ENCODE data around the gene CD36. TPM values are rescaled to one million over a fixed set of nuclear protein-coding genes. Genes with fewer than 3 reads are reported as not detected.

CD36 gene
- total and polyA plus RNA-seq, 2 donors (not counting 3 experiments of a cell fraction or from before 2014, with no cell fraction given), result 0.58 to 0.87 TPM

DNA sequence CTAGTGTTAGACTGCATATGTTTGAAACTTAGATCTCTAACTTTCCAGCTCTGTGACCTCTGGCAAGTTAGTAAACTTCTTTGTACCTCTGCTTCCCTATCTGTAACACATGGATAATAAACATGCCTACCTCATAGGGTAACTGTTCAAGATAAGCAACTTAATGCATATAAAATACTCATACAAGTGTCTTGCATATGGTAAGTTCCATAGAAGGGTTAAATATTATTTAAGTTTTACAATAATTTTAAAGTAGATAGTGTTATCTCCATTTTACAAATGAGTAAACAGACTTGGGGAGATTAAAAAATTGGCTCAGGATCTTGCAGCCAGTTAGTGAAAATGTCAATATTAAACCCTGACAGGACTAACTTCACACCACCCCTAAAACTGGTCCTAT lies 30.1 kb upstream of the CD36 start:
- ChIA-PET CTCF (interaction anchor here (1.6 kb wide), 1 partner anchor 10 kb away, joined by 4 read pairs; no protein-coding TSS in a partner anchor), POLR2A (no interaction called here)
- Histone ChIP-seq H3K9me3 (replicated peaks; ENCODE audit: control insufficient read depth, insufficient read depth, low read length) (no peaks in the 10 kb centered on the region), H2AFZ (ENCODE audit: low read depth, low read length) (no peak overlapping the region), H3K4me2 (ENCODE audit: insufficient read depth, low read length) (no peak overlapping the region), H3K9me1 (replicated peaks; ENCODE audit: control insufficient read depth, extremely low read depth, insufficient read depth, low read length) (no peaks in the 10 kb centered on the region), H3K4me3 (replicated peaks in 1 of 3; ENCODE audit: insufficient read depth in 1 of 3, low read depth in 1 of 3, low read length in 3 of 3) (no peak overlapping the region), H4K20me1 (replicated peaks; ENCODE audit: control insufficient read depth, extremely low read depth, insufficient read depth, low read length) (no peaks in the 10 kb centered on the region), H3K4me1 (ENCODE audit: control insufficient read depth, extremely low read depth, insufficient read depth, low read length) (peaks cover 2% of the 10 kb centered on the region), H3K27ac (ENCODE audit: insufficient read depth, low read depth, low read length) (no peak overlapping the region), H3K79me2 (ENCODE audit: control insufficient read depth, insufficient read depth, low read length) (no peaks in the 10 kb centered on the region), H3K27me3 (ENCODE audit: control insufficient read depth in 2 of 2, insufficient read depth in 2 of 2, low read length in 2 of 2) (peaks cover 0 to 1% of the 10 kb centered on the region in 2 experiments), H3K9ac (replicated peaks; ENCODE audit: extremely low read depth, insufficient read depth, low read length) (no peak overlapping the region), H3K36me3 (ENCODE audit: control insufficient read depth in 2 of 2, extremely low read depth in 1 of 2, insufficient read depth in 2 of 2, low read length in 2 of 2) (no peaks in the 10 kb centered on the region)
- FAIRE-seq, result no peak
- no TSS peak for BruUV-seq (replicated peaks)
- dilution Hi-C loops (cut with MboI; ENCODE audit: extremely low pct_ligation_motif_present, low sequenced_read_pairs) (no loop called here), intact Hi-C loops (cut with micrococcal nuclease) (no loop called here)
- DNase-seq (ENCODE audit: low read depth, low spot score), result no peak
- TF ChIP-seq GATA2 (IDR thresholded peaks at IDR 0.05; ENCODE audit: insufficient read depth, insufficient read length, low read depth, low read length) (no peak), POLR2A (IDR thresholded peaks at IDR 0.05; ENCODE audit: low read depth, low read length) (no peak), CTCF (IDR thresholded peaks at IDR 0.05; ENCODE audit: extremely low read depth in 1 of 2, insufficient read depth in 1 of 2, low read depth in 1 of 2, low read length in 2 of 2) (no peak), POLR2AphosphoS5 (IDR thresholded peaks at IDR 0.05; ENCODE audit: insufficient read depth, low read depth, low read length) (no peak), EZH2 (IDR thresholded peaks at IDR 0.05; ENCODE audit: borderline replicate concordance, low read depth, low read length, severe bottlenecking) (no peak), MYC (IDR thresholded peaks at IDR 0.05; ENCODE audit: low read depth, low read length) (no peak), JUN (IDR thresholded peaks at IDR 0.05; ENCODE audit: borderline replicate concordance, insufficient read depth, insufficient read length, low read depth) (no peak), FOS (IDR thresholded peaks at IDR 0.05; ENCODE audit: borderline replicate concordance, insufficient read depth, low read length) (no peak), MAX (IDR thresholded peaks at IDR 0.05; ENCODE audit: insufficient read depth, insufficient read length) (no peak)
